GM19043 (cell line): ENCODE measurements around the gene ERH.

Experiments
- ATAC-seq: cut with Tn5 transposase; IDR thresholded peaks from one replicate; pipeline ENCODE4 v1.9.1; 2021; ENCODE audit warnings: low read depth; ENCODE audit not compliant: unreplicated experiment

The ERH gene

GRCh38 chr14:69333791-69334337, 64.2 kb downstream of the ERH start:
- ATAC-seq: no peak

GRCh38 chr14:69332782-69333395, 65.2 kb downstream of the ERH start:
- ATAC-seq: no peak

GRCh38 chr14:69331206-69331605, 66.9 kb downstream of the ERH start:
- no peak for ATAC-seq
